Left lobe of liver (tissue), 2 donors: ENCODE results near the gene MAGI2. TPM values are rescaled to one million over a fixed set of nuclear protein-coding genes. Genes with fewer than 3 reads are reported as not detected.

ENCODE experiments used
- ATAC-seq: fragments of 200-7000 bp; cut with Tn5 transposase; one replicate; pipeline ENCODE4 v1.9.1; 2020; ENCODE audit warnings: mild to moderate bottlenecking, moderate library complexity
- DNase-seq: peaks from one replicate; pipeline ENCODE4 v3.0.0-alpha.2; 2020; ENCODE audit warnings: low spot score
- total RNA-seq: library from RNA; stranded (reverse); gene quantifications from one replicate; pipeline ENCODE4 v1.2.1, GENCODE V29; 2021
- donor health status: DM: no; HTN: no; CAD: no; lungs with moderate emphysema.
- donor health status: DM: no; HTN: yes; CAD: no.

Gene MAGI2
- total RNA-seq, 1 donor from 2014 or later = 2.9 TPM

DNA sequence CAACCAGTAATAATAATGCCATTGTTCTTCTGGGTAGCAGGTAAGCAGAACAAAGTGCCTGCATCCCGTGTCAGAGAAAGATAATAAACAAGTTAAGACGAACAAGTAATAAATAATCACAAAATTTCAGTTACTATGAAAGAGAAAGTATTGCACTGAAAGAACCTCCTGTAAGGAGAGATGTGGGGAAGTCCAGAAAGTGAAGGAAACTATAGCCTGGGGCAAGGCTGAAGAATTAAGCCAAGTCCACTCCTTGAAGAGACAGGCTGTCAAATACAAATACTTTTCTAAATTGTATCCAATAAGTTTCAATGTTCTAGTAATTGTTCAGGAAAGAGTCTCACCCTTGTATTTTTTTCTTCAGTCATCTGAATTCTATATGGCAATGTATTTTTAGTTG, 611.4 kb downstream of the MAGI2 start:
- DNase-seq = no peak
- no peak for ATAC-seq

- ATAC-seq (no peak), DNase-seq (no peak)
These were observed 617.6 kb downstream of the MAGI2 start for GRCh38 chr7:78835897-78836296.

- no peak for DNase-seq
- no peak for ATAC-seq
These were observed 625.1 kb downstream of the MAGI2 start for GRCh38 chr7:78828317-78828716.

GRCh38 chr7:78803501-78804127, 649.9 kb downstream of the MAGI2 start:
- no peak for DNase-seq
- ATAC-seq = no peak

DNA sequence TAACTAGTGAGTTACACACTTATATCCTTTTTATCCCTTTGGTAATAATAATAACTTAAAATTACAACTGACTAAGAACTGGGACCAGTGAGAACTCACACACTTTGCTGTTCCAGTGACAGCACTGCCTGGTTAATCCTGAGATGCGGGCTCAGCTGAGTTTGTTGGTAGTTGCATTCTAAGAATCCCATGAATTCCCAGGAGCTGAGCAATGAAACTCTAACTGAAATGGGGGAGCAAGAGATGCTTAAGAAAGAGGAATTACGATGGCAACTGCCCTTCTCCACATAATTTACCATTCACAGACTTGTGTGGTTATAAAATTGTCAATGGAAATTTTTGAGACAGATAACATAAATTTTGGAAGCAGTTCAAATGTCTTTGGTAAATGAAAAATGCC, 659.4 kb downstream of the MAGI2 start:
- no peak for ATAC-seq
- DNase-seq = no peak

GRCh38 chr7:78792624-78793023, 660.8 kb downstream of the MAGI2 start:
- ATAC-seq (no peak), DNase-seq (no peak)

GRCh38 chr7:78792006-78792405, 661.5 kb downstream of the MAGI2 start:
- no peak for ATAC-seq
- DNase-seq = no peak

DNA sequence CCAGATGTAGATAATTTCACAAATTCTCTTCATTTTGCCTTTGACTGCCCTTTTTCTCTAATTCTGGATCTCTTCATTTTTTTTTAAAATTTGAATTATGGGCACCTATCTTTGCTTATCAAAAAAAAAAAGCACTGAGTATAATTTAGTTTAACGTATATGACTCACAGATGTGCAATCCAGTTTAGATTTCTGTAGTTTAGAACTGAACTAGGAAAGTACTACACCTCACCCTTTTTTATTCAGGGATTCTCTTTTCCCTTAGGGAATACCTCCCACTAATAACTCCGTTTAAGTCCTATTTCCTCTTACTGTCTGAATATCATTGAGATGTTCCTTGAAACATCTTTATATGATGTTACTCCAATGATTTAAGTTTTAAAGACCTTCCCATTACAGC, 665.0 kb downstream of the MAGI2 start:
- ATAC-seq = no peak
- no peak for DNase-seq

GRCh38 chr7:78787854-78788253, 665.6 kb downstream of the MAGI2 start:
- ATAC-seq = no peak
- DNase-seq = no peak

GRCh38 chr7:78786055-78786454, 667.4 kb downstream of the MAGI2 start:
- ATAC-seq (no peak), DNase-seq (no peak)

DNA sequence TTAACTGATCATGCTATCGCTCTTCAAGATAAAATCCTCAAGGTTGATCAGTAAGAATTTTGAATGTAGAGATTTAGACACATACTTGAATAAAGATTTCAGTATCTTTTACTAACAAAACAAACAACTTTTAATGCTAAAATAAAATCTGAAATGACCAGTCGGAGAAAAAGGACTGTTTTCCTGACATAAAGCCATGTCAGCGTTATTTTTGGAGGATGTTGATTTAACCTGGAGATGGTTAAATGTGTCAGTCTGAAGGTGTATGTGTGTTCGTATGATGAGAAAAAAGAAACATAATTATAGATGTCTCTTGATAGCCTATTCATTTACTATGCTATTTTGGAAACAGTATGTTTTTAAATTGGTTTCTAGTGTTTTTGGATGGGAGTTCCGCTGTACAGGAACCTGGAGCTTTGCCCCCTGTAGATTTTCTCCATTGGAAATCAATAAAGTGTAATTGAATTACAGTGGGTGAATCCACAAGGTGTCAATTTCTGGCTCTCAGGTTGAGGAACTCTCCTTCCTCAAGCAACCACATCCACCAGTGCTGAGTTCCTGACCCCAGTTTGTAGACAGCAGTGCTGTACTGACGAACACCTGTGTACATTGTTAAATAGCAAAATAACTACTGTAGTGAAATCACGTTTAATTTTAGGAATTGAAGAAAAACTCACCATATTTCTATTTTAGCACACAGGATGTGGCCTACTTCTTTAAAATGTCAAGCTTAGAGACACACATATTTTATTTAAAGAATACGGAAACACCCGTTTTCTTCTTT, 670.1 kb downstream of the MAGI2 start:
- DNase-seq (no peak), ATAC-seq (no peak)

- DNase-seq (no peak), ATAC-seq (peak; percentile 33)
These were observed 672.9 kb downstream of the MAGI2 start for GRCh38 chr7:78780560-78780959.

GRCh38 chr7:78779788-78780187, 673.7 kb downstream of the MAGI2 start:
- no peak for DNase-seq
- ATAC-seq = peak; percentile 67

GRCh38 chr7:78777829-78778228, 675.6 kb downstream of the MAGI2 start:
- DNase-seq = no peak
- no peak for ATAC-seq

- ATAC-seq = peak; percentile 72
- no peak for DNase-seq
These were observed 682.8 kb downstream of the MAGI2 start for GRCh38 chr7:78770422-78771410.

DNA sequence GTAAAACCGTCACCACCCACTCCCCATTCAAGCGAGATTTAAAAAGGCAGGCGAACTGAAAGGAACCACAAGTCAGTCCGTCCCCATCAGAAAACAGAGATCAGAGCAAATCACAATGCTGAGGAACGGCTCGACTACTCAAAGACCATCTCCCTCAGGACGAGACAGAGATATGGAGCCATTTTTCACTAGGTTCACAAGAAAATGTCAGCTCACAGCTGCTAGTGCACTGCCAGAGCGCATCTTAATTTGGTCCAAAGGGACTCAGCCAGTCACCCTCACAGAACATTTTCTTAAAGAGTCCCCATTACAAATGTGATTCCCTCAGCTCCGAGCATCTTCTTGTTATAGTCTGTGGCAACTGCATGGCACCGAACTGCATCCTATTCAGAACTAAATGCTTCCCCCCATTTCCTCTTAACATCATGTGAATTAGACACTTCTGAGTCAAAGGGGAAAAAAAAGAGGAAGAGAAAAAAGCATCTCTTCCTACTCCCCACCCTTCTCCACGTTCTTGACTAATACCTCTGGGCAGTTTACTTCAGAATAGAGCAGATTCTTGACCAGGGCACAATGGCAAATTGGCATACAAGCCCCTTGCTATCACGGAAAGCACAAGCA, 683.9 kb downstream of the MAGI2 start:
- no peak for DNase-seq
- no peak for ATAC-seq

GRCh38 chr7:78768859-78769258, 684.6 kb downstream of the MAGI2 start:
- ATAC-seq = no peak
- DNase-seq = no peak

- no peak for ATAC-seq
- DNase-seq = no peak
These were observed 687.3 kb downstream of the MAGI2 start for GRCh38 chr7:78765943-78766729.

- ATAC-seq = no peak
- DNase-seq = no peak
These were observed 688.9 kb downstream of the MAGI2 start for GRCh38 chr7:78764571-78764970.

DNA sequence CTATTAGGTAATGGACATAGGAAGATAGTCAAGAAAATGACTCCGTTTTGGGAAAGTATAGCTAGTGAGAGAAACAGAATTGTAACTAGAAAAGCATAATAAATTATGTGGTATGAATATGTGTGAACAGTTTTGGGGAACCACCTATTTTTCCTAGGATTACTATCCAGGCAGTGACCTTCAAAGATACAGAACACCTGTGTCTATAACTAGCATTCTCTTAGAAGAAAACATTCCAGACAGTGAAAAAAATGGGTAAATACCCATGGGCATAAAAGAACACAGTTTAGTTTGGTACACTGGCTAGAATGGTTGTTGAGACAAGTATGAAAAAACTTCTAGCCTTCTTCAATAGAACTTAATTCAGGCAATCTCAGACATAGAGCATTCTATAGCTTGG, 690.8 kb downstream of the MAGI2 start:
- DNase-seq (no peak), ATAC-seq (no peak)
